ENCODE measurements around the gene TMEM242.

- TF ChIP-seq POLR2A (IDR thresholded peaks at IDR 0.05; ENCODE audit: low read depth, low read length) (no peak), CTCF (IDR thresholded peaks at IDR 0.05; ENCODE audit: extremely low read depth in 1 of 2, insufficient read depth in 1 of 2, low read depth in 1 of 2, low read length in 2 of 2) (no peak), EZH2 (IDR thresholded peaks at IDR 0.05; ENCODE audit: borderline replicate concordance, low read depth, low read length, severe bottlenecking) (no peak), POLR2AphosphoS5 (IDR thresholded peaks at IDR 0.05; ENCODE audit: insufficient read depth, low read depth, low read length) (no peak), MAX (IDR thresholded peaks at IDR 0.05; ENCODE audit: insufficient read depth, insufficient read length) (no peak)
Measured at GRCh38 chr6:157292202-157292601, 31.1 kb downstream of the TMEM242 start.

Measured in endothelial cell of umbilical vein (primary cell).